ENCODE measurements around the gene USPL1. TPM values are rescaled to one million over a fixed set of nuclear protein-coding genes. Genes with fewer than 3 reads are reported as not detected.

Gene USPL1
- total and polyA plus RNA-seq, 2 of the 13 experiments (the other 11 are each of a cell fraction or from before 2014, with no cell fraction given), result 13.7 to 15.9 TPM

GRCh38 chr13:30593001-30593400 lies 24.7 kb upstream of the USPL1 start (continued):
- no peak for TF ChIP-seq ZNF407 (CRISPR knock-in tag; IDR thresholded peaks at IDR 0.05; ENCODE audit: not compliant biosample characterization)
- TF ChIP-seq ZNF558 (CRISPR knock-in tag; IDR thresholded peaks at IDR 0.05; ENCODE audit: borderline replicate concordance), result no peak
- TF ChIP-seq NCOA5 (CRISPR knock-in tag; IDR thresholded peaks at IDR 0.05), result no peak
- TF ChIP-seq STAT6 (CRISPR knock-in tag; IDR thresholded peaks at IDR 0.05; ENCODE audit: borderline replicate concordance), result no peak
- no peak for TF ChIP-seq HNF4G (IDR thresholded peaks at IDR 0.05; ENCODE audit: borderline replicate concordance, low read depth, low read length)
- TF ChIP-seq HNF4G (CRISPR knock-in tag; IDR thresholded peaks at IDR 0.05; ENCODE audit: borderline replicate concordance, low read depth), result no peak
- no peak for TF ChIP-seq BRD4 (CRISPR knock-in tag; IDR thresholded peaks at IDR 0.05)
